Uterine smooth muscle cell (primary cell): ENCODE data around the gene C1QL3. TPM values are rescaled to one million over a fixed set of nuclear protein-coding genes. Genes with fewer than 3 reads are reported as not detected.

Source experiments
- total RNA-seq: library from RNA; depleted of rRNA; stranded (reverse); fragments of >200 nt; gene quantifications from 2 replicates; pipeline ENCODE4 v1.2.3, GENCODE V29; 2014

Gene C1QL3
- total RNA-seq: not detected in 2 replicates

GRCh38 chr10:16521311-16522016 lies at the start of gene C1QL3:
Gene C1QL3 (minus strand): TSS chr10:16521879. CDS start chr10:16521065, 814 bp downstream.

Other genes starting within 250 kb of the C1QL3 start
- gene PTER, start 84.9 kb downstream of the C1QL3 start, total RNA-seq: 9.1 and 9.2 TPM in 2 replicates